NOMO-1 treated with dmso at 0.1 percent for 144 hours (cell line): ENCODE results near the gene ZNF480.
"Not testable (repeated sequence)": the region's sequence is repeated elsewhere in the genome, so short reads cannot be mapped to it uniquely, and the experiment has no call there.

Experiments
- DNase-seq: peaks from one replicate; lab custom pipeline; 2025; ENCODE audit not compliant: unreplicated experiment; lab: John Stamatoyannopoulos, UW

Gene ZNF480

DNA sequence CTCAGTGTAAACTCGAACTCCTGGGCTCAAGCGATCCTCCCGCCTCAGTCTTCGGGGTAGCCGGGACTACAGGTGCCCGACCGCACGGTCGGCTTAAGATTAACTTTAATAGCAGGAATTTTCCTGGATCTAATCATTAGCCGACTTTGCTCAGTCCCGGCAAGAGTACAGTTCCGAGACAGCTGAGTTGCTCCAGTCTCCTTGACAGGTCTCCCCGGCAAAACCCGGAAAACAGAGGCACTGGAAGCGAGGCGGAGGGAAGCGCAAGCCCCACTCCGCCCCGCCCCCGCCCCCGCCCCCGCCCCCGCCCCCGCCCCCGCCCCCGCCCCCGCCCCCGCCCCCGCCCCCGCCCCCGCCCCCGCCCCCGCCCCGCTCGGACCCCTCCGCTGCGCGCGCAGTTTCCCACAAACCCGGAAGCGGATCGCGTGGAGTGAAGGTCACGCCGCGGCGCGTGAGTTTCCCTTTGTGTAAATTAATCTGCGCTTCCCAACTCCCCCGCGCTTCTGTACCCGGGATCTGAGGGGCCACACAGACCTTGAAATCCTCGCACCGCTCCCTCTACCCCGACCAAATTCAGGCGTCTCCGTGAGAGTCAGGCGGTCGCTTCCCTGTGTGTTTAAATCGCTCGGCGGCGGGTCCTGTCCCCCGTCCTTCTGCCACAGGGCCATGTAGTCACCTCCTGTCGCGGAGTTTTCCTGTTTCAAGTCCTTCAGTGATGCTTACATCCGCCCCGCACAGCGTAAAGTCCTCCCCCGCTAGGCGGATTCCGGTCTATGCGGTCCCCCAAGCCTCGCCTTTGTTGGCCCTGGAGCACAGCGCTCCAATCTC, at the start of gene ZNF480:
Gene ZNF480 (plus strand): TSS at position 397 of the 828 bp plus-strand sequence. CDS start 3,244 bp downstream, outside the sequence.
- peak; percentile 62 for DNase-seq

DNA sequence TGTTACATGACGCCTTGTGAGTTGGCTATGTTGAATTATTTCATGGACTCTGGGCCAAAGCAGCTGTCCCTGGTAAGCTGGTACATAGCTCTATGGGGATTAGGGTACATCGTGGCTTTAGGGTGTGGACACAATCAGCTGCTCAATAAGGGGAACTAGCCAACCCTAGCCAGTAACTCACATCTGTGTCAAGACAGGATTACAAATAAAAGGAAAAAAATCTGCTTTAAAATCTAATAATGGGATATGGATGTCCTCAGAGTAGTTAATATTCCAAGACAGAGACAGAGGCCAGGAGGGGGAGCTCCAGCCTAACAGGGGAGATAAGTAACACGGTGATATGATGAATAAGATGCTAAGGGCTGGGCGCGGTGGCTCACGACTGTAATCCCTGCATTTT, 48.7 kb upstream of the ZNF480 start:
- DNase-seq, result no peak

DNA sequence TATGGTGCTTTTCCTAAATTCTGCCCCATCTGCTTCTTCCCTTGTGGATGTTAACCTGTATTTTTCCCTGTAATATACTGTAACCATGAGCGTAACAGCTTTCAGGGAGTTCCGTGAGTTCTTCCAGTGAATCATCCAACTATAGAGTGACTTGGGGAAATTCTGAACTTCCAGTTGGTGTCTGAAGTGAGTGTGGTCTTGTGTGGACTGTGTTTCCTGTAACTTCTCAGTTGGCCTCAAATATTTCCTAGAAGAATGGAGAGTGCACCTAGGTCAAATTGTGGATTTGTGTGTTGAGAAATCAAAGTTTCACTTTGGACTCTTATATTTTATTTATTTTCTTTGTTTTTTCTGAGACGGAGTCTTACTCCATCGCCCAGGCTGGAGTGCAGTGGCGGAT, 38.5 kb upstream of the ZNF480 start:
- DNase-seq, result no peak

DNA sequence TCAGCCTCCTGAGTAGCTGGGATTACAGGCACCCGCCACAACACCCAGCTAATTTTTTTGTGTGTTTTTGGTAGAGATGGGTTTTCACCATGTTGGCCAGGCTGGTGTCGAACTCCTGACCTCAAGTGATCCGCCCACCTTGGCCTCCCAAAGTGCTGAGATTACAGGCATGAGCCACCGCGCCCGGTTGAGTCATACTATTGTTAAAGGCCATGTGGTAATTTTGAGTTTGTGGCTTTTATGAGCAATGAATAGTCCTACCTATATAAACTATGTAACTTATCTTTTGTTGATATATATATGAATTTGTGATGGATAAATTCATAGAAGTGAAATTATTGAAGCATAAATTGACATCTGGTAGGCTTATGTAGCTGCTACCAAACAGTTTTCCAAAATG, 31.4 kb upstream of the ZNF480 start:
- DNase-seq, result not testable (repeated sequence)

DNA sequence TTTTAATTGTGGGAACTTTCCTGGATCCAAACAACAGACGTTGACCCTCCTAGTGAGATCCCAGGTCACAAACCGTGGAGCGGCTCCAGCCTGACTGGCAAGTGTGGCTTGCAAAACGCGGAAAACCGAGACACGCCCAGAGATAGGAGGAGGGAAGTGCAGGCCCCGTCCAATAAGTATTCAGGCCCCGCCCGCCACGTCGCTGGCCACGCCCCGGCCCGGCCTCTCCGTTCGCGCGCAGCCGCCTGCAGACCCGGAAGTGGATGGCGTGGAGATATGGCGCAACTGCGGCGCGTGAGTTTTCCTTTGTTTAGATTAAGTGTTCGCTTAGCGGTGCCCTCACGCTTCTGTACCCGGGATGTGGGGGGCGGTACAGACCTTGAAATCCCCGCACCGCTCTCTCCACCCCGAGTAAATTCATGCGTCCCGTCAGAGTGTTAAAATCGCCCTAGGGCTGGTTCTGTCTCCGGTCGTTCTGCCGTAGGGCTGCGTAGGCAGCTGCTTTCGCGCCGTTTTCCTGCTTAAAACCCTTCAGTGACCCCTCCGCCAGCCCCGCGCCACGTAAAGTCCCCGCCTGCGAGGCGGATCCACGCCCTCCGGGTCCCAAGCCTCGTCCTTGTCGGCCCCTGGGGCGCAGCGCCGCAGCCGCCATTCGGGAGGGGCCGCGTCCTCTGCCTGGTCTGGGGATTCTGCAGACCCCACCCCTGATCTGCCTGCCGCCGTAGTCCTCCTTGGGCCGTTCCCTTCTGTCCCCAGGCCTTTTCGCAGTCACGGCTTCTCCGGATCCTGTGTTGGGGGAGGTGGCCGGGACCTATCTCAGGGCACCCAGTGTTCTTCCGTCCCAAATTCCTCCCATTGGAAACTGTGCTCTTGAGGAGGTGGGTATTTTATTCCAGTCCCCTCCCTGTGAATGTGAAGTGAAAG, 27.4 kb upstream of the ZNF480 start, which contains the start of gene ZNF766:
Gene ZNF766 (plus strand): TSS at position 250 of the 924 bp plus-strand sequence. CDS start 27 bp downstream, at position 277.
- peak; percentile 98 for DNase-seq

DNA sequence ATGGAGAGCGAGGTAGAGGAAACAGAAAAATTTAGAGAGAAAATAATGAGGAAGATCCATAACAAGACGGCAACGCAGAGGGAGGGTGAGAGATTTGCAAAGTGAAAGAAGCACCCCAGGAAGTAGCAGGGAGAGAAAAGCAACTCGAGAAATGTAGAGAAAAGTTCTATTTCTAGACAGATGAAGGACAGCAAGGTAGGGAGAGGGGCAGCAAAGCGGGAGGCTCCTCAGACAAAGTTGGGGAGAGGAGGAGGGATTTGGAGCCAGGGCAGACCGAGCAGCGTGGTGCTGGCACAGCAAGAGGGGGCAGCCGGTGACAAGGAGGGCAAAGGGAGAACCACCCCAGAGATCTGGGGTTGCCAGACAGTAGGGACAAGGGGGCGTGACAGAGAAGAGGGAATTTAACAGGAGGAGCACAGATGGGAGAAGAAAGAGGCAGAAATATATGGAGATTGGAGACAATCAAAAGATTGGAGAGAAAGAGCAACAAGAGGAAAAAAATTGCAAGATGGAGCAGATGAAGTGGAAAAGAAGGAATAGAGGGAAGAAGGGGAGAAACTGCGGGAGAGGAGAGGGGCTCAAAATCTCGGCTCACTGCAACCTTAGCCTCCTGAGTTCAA, 26.6 kb upstream of the ZNF480 start:
- peak; percentile 49 for DNase-seq

DNA sequence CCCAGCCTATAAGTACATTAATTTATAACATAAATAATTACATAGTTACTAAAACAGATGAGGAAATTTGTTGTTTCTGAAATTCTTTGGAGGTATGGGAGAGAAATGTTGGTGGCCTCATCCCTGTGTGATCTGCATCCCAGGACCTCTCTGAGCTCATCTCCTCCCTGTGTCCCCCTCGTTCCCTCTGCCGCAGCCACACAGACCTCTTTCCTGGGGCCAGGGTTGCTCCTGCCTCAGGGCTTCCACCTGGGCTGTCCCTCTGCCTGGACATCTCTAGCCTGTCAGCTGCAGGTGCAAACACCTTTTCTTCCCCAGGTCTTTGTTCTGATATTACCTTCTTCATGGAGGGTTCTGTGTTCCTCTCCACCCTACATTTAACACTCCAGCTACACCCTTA, 23.7 kb upstream of the ZNF480 start:
- DNase-seq, result no peak

DNA sequence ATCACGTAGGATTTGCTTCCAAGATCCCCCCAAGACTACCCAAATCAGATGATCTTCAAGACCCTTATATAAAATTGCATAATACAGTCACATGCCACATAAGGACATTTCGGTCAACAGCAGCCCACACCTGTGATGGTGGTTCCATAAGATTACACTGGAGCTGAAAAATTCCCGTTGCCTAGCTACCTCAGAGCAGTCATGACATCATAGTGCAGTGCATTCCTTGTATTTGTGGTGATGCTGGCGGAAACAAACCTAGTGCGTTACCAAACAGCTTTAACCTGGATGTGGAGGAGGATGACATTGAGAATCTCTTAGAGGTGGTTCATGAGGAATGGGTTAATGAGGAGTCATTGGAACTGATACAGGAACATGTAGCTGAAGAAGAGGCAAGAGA, 22.8 kb upstream of the ZNF480 start:
- no peak for DNase-seq

DNA sequence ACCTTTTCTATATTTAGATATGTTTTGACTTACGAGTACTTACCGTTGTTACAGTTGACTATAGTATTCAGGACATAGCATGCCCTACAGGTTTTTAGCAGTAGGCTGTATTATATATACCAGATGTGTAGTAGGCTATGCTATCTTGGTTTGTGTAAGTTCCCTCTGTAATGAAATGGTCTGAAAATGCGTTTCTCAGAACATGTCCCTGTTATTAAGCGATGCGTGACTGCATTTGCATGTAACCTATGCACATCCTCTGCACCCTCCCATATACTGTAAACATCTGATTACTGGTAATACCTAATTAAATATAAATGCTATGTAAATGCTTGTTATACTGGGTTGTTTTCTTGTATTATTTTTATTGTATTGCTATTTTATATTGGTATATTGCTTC, 21.0 kb upstream of the ZNF480 start:
- DNase-seq, result no peak

DNA sequence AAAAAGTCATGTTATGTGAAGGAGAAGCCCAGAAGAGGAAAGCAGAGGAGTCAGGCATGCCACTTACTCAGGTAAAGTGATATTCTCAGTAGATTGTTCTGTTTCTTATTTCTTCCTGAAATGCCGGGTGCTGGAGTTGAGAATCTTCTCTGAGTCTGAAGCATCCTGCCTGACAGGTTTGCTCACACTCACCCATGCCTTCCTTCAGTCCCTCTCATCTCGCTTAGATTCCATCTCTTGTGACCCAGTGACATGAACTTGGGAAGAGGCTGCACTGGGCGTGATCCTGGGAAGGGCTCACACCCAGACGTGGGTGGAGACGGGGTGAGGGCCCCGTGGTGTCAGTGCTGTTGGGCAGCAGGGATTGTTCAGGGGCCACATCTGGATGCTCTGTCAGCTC, 19.5 kb upstream of the ZNF480 start:
- DNase-seq, result no peak

DNA sequence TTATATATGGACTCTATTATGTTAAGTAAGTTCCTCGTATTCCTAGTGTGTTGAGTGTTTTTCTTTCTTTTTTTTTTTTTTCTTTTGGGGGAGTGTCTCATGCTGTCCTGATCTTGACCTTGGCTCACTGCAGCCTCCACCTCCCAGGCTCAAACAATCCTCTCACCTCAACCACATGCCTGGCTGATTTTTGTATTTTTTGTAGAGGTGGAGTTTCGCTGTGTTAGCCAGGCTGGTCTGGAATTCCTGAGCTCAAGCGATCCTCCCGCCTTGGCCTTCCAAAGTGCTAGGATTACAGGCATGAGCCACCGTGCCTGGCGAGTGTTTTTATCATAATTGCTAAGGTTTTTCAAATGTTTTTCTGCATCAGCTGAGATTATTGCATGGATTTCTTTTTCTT, 10.7 kb upstream of the ZNF480 start:
- DNase-seq, result no peak

DNA sequence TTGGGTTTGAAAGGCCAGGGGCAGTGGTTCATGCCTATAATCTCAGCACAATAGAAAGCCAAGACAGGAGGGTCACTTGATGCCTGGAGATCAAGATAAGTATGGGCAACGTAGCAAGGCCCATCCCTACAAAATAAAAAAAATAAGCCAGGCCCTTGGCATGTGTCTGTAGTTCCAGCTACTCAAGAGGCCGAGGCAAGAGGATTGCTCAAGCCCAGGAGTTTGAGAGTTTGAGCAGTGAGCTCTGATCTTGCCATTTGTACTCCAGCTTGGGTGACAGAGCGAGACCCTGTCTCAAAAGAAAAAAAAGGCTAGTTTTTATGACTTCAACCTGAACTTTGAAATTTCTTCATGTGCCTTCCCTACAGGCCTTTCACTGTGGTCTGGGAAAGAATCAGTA, 5.2 kb upstream of the ZNF480 start:
- DNase-seq, result no peak

DNA sequence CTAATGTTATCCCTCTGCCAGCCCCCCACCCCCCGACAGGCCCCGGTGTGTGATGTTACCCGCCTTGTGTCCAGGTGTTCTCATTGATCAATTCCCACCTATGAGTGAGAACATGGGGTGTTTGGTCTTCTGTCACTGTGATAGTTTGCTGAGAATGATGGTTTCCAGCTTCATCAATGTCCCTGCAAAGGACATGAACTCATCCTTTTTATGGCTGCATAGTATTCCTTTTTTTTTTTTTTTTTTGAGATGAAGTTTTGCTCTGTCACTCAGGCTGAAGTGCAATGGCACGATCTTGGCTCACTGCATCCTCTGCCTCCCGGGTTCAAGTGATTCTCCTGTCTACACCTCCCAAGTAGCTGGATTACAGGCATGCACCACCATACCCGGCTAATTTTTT, 4.0 kb upstream of the ZNF480 start:
- DNase-seq, result not testable (repeated sequence)

DNA sequence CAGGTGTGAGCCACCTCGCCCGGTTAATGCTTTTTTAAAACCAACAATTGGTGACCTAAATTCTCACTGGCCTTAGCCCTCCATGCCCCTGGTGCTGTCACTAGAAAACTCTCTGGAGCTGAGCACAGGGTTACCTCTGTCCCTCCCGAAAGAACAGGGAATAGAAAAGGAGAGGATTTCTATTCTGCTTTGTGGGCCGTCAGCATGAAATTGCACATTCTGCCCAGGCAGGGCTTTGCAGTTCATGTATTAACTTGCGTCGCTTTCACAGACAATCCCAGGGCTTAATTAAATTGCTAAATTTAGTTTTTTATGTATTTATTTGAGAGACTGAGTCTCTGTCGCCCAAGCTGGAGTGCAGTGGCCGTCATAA, 583 bp upstream of the ZNF480 start:
- no peak for DNase-seq

DNA sequence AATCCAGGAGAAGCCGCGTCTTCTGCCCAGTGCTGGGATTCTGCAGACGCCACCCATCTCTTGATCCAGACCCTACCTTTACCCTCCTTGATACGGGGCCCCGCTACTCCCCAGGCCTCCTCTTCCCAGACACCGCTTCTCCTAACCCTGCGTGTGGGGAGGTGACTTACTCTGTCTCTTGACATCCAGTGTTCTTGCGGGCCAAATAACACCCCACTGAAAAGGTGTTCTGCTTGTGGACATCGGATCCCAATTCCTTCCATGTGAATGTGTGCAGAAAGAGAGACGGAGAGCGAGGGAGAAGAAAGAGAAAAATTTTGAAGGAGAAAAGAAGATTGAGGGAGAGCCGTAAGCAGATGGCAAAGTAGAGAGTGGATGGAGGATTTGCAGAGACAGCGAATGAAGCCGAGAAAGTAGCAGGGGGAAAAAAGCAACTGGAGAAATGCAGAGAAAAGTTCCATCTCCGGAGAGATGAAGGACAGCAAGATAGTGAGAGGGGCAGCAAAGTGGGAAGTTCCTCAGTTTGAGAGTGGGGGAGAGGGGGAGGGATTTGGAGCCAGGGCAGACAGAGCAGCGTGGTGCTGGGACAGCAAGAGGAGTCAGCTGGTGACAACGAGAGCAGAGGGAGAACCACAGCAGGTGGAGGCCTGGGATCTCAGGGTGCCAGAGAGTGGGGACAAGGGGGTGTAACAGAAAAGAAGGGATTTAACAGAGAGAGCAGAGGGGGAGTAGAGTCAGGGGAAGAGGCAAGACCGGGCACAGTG, 814 bp downstream of the ZNF480 start:
- no peak for DNase-seq

DNA sequence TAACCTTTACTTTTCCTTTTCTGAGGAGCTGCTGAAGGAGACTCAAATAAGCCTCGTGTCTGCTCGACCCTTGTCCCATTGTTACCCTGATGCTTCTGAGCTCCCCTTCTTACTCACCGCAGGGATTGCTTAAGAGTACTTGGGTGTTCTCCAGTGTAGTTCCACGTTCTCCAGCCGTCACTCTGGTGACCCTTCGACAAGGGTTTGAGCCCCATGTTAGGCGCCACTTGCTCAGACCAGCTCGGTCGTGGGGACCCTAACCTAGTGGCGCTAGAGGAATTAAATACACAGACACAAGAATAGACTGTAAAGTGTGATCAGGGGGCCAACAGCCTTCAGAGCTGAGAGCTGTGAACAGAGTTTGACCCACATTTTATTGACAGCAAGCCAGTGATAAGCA, 10.3 kb downstream of the ZNF480 start:
- no peak for DNase-seq

DNA sequence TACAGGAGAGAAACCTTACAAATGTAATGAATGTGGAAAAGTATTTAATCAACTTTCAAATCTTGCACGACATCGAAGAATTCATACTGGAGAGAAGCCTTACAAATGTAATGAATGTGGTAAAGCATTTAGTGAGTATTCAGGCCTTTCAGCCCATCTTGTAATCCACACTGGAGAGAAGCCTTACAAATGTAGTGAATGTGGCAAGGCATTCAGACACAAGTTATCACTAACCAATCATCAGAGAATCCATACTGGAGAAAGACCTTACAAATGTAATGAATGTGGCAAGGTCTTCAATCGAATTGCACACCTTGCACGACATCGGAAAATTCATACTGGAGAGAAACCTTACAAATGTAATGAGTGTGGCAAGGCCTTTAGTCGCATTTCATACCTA, 25.5 kb downstream of the ZNF480 start:
- DNase-seq, result no peak

DNA sequence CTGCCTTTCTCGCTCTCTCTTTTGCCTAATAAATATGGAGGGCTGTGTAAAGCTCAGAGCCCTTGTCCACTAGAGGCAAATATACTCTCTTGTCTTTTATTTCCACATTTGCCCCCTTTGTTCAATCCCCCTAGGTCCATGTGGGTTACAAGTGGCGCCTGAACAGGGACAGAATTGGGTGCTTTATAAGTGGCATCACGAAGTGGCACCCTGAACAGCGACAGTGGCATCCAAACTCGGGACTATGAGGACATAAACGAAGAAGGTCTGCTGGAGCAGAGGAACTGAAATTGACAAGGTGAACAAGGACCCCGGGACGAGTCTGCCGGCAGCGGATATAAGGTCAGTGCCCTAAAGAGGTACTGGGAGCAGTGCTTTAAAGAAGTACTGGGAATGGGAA, 34.8 kb downstream of the ZNF480 start:
- no peak for DNase-seq

DNA sequence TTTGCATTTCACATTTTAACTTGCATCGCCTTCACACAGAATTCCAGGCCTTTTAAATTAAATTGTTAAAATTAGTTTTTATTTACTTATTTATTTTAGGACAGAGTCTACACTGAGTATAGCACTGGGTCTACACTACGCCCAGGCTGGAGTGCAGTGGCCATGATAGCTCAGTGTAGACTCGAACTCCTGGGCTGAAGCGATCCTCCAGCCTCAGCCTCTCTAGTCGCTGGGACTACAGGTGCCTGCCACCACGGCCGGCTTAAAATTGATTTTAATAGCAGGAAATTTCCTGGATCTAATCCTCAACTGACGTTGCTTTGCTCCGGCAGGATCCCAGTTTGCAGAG, 38.8 kb downstream of the ZNF480 start:
- DNase-seq, result no peak

DNA sequence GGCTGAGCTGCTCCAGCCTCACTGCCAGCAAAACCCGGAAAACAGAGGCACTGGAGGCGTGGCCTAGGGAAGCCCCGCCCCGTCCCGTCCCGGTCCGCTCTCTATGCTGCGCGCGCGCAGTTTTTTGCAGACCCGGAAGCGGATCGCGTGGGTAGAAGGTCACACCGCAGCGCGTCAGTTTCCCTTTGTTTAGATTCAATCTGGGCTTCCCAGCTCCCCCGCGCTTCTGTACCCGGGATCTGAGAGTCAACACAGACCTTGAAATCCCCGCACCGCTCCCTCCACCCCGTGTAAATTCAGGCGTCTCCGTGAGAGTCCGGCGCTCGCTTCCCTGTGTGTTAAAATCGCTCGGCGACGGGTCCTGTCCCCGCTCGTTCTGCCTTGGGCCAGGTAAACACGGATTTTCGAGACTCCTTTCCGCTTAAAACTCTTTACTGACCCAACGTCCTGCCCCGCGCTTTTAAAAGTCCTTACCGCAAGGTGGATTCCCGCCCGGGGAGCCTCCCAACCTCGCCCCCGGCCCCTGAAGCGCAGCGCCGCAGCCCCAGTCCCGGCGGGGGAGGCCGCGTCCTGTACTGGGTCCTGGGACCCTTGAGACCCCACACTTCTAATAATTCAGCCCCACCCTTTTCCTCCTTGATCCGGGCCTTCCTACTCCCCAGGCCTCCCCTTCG, 39.3 kb downstream of the ZNF480 start, which contains the start of gene ZNF610:
Gene ZNF610 (plus strand): TSS at position 127 of the 674 bp plus-strand sequence. CDS start 12,930 bp downstream, outside the sequence.
- DNase-seq, result no peak
